ENCODE data around the gene ZMIZ1. TPM values are rescaled to one million over a fixed set of nuclear protein-coding genes. Genes with fewer than 3 reads are reported as not detected.

The ZMIZ1 gene
- polyA plus RNA-seq, 4 donors = 74.1 to 80.9 (median 77.0) TPM

GRCh38 chr10:79065091-79065551, 3.6 kb upstream of the ZMIZ1 start:
- DNase-seq (ENCODE audit: low read depth in 4 of 4, low spot score in 3 of 4) = no peak

- DNase-seq (ENCODE audit: low read depth in 4 of 4, low spot score in 3 of 4) = no peak
Measured at GRCh38 chr10:79065853-79066252, 2.9 kb upstream of the ZMIZ1 start.

GRCh38 chr10:79066411-79067240, 2.1 kb upstream of the ZMIZ1 start:
- DNase-seq (ENCODE audit: low read depth in 4 of 4, low spot score in 3 of 4) = peak in 1 of 4 donors; percentile 73

- peak; percentile 92 to 95 (median 94) for DNase-seq (ENCODE audit: low read depth in 4 of 4, low spot score in 3 of 4)
Measured at GRCh38 chr10:79067241-79068202, 1.2 kb upstream of the ZMIZ1 start.

GRCh38 chr10:79068203-79068561, 584 bp upstream of the ZMIZ1 start:
- DNase-seq (ENCODE audit: low read depth in 4 of 4, low spot score in 3 of 4) = peak in 1 of 4 donors; percentile 31

GRCh38 chr10:79069325-79070080, 737 bp downstream of the ZMIZ1 start:
- DNase-seq (ENCODE audit: low read depth in 4 of 4, low spot score in 3 of 4) = peak in 1 of 4 donors; percentile 34

GRCh38 chr10:79070081-79070605, 1.4 kb downstream of the ZMIZ1 start:
- DNase-seq (ENCODE audit: low read depth in 4 of 4, low spot score in 3 of 4) = no peak

GRCh38 chr10:79070606-79071395, 2.0 kb downstream of the ZMIZ1 start:
- DNase-seq (ENCODE audit: low read depth in 4 of 4, low spot score in 3 of 4) = peak in 1 of 4 donors; percentile 55

GRCh38 chr10:79071396-79071923, 2.7 kb downstream of the ZMIZ1 start:
- no peak for DNase-seq (ENCODE audit: low read depth in 4 of 4, low spot score in 3 of 4)

GRCh38 chr10:79072041-79072441, 3.3 kb downstream of the ZMIZ1 start:
- no peak for DNase-seq (ENCODE audit: low read depth in 4 of 4, low spot score in 3 of 4)

GRCh38 chr10:79072994-79073645, 4.4 kb downstream of the ZMIZ1 start:
- no peak for DNase-seq (ENCODE audit: low read depth in 4 of 4, low spot score in 3 of 4)

- DNase-seq (ENCODE audit: low read depth in 4 of 4, low spot score in 3 of 4) = no peak
Measured at GRCh38 chr10:79073784-79074432, 5.1 kb downstream of the ZMIZ1 start.

GRCh38 chr10:79074732-79075131, 6.0 kb downstream of the ZMIZ1 start:
- DNase-seq (ENCODE audit: low read depth in 4 of 4, low spot score in 3 of 4) = no peak

- DNase-seq (ENCODE audit: low read depth in 4 of 4, low spot score in 3 of 4) = no peak
Measured at GRCh38 chr10:79075418-79075817, 6.7 kb downstream of the ZMIZ1 start.

GRCh38 chr10:79077488-79078173, 8.9 kb downstream of the ZMIZ1 start:
- DNase-seq (ENCODE audit: low read depth in 4 of 4, low spot score in 3 of 4) = no peak

GRCh38 chr10:79078367-79079053, 9.7 kb downstream of the ZMIZ1 start:
- no peak for DNase-seq (ENCODE audit: low read depth in 4 of 4, low spot score in 3 of 4)

- no peak for DNase-seq (ENCODE audit: low read depth in 4 of 4, low spot score in 3 of 4)
Measured at GRCh38 chr10:79079054-79079397, 10.3 kb downstream of the ZMIZ1 start.

Measured in right renal pelvis (tissue), 4 donors.